H1 (cell line): ENCODE measurements around the gene NOBOX. TPM values are rescaled to one million over a fixed set of nuclear protein-coding genes. Genes with fewer than 3 reads are reported as not detected.

Experiments used
- BRCA1 ChIP-seq: IDR thresholded peaks from 2 replicates; pipeline ENCODE4 v1.6.1; 2012; ENCODE audit warnings: low read depth, low read length, improper control_type of control experiment
- CTBP2 ChIP-seq: IDR thresholded peaks from 2 replicates; pipeline ENCODE4 v1.7.0; 2011; ENCODE audit warnings: borderline replicate concordance, mild to moderate bottlenecking, moderate library complexity, mixed read lengths, low read length; ENCODE audit not compliant: insufficient read depth, insufficient read length
- NRF1 ChIP-seq: IDR thresholded peaks from 2 replicates; pipeline ENCODE4 v1.6.1; 2011; ENCODE audit warnings: mild to moderate bottlenecking, low read depth, low read length, improper control_type of control experiment
- TAF7 ChIP-seq: optimal IDR thresholded peaks from 2 replicates; pipeline ENCODE3; 2011; ENCODE audit warnings: low read depth, mild to moderate bottlenecking, inconsistent platforms, low read length, moderate library complexity, borderline replicate concordance
- polyA plus RNA-seq, 7 experiments: library from polyadenylated mRNA; depleted of rRNA in 3 of 7; stranded (reverse) in 5 of 7; unstranded in 2 of 7; fragments of >200 nt in 5 of 7; fragments of 200-250 nt in 2 of 7; gene quantifications; 1 replicate in 5 of 7; 2 replicates in 1 of 7; 4 replicates in 1 of 7; pipeline versions ENCODE4 v1.2.1 to v1.2.3, GENCODE V29; 2011 to 2013; ENCODE audit warnings: missing spikeins in 2 of 7, mixed read lengths in 2 of 7
- total RNA-seq: library from RNA; stranded (reverse); fragmentation: NEBNext Ultra II Directional; extraction: Animal tissue kit (Norgen Biotek cat#: 25700); gene quantifications from 2 replicates; pipeline ENCODE4 v1.2.1, GENCODE V29; 2021

Gene NOBOX
- total and polyA plus RNA-seq, 2 of the 8 experiments (the other 6 are each of a cell fraction or from before 2014, with no cell fraction given) = not detected

- no peak for TF ChIP-seq BRCA1
- no peak for TF ChIP-seq TAF7
- no peak for TF ChIP-seq CTBP2
- TF ChIP-seq NRF1 = no peak
Measured at GRCh38 chr7:144379776-144380384, 23.6 kb downstream of the NOBOX start (continued).
